Cerebellar cortex (tissue), 1 donor: ENCODE measurements around the gene SYNRG.

Experiments
- DNase-seq: peaks from one replicate; pipeline ENCODE4 v3.0.0-alpha.2; 2015; ENCODE audit warnings: low spot score

SYNRG gene

DNA sequence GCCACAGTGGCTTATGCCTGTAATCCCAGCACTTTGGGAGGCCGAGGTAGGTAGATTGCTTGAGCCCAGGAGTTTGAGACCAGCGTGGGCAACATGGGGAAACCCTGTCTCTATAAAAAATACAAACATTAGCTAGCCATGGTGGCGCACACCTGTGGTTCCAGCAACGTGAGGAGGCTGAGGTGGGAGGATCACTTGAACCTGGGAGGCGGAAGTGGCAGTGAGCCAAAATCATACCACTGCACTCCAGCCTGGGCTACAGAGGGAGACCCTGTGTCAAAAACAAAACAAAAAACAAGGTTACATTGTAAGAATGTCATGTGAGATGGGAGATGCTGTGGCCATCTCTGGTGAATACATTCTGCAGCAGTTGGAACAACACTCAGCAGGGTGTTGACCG lies 106.1 kb downstream of the SYNRG start:
- DNase-seq = no peak

DNA sequence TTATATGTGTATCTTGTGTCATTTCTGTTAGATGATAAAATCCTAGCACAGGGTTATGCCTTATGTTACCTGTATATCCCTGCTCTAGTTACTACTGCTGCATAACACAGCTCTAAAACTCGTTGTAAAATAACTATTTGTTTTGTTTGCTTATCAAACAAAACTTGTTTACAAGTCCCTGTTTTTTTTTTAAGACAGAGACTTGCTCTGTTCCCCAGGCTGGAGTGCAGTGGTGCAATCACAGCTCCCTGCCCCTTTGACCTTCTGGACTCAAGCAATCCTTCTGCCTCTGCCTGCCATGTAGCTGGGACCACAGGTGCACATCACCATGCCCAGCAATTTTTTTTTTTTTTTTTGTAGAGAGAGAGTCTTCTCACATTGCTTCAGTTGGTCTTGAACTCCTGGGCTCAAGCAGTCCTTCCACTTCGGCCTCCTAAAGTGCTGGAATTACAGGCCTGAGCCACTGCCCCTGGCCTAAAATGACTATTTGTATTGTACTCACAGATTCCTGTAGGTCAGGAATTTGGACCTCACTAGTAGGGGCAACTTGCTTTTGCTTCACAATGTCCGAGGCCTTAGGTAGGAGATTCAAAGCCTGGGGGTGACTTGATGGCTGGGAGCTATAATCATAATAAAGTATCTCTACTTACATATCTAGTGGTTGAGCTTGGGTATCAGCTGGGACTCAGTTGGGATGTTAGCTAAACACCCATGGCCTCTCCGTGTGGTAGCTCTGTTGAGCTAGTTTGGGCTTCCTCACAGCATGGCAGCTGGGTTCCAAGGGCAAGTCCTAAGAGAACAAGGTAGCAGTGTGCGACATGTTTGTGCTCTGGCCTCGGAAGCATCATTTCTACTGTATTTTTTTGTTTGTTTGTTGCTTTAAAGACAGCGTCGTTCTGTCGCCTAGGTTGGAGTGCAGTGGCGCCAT lies 106.9 kb downstream of the SYNRG start:
- DNase-seq = no peak

DNA sequence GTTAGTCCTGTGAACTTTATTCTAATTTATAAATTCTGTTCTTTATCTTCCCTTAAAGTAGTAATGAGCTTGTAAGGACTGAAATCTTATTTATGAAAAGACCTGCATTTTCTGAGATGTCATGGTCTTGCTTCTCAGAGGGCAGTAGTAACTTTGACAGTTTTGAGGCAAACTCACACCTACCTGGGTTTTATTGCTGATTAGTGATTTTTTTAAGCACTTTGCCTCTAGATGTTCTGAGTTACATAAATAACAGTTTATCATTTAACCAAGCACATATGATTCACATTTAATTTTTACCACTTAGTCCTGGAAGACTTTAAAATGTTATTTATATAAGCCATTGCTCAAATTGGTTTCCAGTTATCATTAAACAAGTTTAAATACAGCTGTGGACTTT lies 108.8 kb downstream of the SYNRG start:
- DNase-seq = no peak

DNA sequence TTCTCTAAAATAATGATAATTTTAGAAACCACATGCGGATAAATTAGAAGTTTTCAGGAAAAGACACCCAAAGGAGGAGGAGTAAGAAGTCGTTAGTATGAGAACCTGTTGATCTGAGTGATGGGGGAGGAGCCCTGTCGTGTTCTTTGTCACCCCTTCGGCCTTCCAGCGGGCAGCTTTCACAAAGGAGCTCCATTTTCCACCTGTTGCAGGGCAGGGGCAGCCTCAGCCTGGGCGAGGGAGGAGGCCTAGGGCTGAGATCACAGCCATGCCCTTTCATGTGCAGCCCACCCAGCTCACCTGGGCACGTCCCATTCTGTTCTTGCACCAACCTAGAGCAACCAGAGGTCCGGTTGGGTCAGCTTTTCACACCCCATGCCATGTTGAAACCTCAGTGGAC lies 114.2 kb downstream of the SYNRG start:
- DNase-seq = no peak

DNA sequence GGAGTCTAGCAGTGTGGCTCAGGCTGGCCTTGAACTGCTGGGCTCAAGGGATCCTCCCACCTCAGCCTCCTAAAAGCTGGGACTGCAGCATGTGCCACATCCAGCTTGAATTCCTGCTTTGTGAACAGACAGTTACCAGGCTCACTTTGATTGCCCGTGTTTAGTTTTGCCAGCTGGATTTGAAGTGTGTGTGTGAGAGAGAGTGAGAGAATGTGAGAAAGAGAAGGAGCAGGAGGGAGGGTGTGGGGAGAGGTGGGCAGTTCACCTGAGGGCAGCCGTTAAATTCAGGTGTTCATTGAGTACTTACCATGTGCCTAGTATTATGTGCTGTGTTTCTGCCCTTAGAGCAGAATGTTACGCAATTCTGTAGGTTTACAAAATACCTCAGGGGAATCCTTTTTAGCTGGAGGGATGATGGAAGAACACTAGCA lies 114.8 kb downstream of the SYNRG start:
- DNase-seq = no peak

DNA sequence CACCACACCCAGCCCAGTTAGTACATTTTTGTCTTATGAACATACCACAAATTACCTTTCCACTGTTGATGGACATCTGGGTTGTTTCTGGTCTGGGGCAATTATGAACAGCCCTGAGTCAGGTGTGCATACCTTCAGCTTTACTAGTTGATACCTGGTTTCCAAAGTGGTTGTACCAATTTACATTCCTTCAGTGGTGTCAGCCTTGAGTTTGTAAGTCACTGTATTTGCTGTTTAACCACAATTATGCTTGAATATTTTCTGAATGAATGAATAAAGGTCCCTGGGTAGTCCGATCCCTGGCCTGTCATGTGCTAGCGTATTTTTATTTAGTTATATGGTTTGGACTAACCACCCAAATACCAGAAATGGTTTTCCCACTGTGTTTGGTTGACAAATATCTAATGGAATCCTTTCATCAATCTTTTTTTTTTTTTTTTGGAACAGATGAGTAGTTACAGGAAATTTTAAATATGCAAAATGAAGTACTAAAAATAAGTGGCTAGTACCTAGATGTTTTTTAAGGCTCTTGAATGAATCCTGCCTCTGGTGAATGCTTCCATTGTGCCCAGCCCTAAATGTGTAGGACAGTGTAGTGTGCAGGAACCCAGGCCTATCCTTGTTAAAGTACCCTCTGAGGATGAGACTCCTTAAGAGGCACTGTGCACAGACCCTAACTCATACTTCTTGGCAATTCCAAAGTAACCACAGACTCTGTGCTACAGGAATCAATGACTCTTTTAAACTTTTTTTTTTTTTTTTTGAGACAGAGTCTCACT lies 115.8 kb downstream of the SYNRG start:
- DNase-seq = no peak

DNA sequence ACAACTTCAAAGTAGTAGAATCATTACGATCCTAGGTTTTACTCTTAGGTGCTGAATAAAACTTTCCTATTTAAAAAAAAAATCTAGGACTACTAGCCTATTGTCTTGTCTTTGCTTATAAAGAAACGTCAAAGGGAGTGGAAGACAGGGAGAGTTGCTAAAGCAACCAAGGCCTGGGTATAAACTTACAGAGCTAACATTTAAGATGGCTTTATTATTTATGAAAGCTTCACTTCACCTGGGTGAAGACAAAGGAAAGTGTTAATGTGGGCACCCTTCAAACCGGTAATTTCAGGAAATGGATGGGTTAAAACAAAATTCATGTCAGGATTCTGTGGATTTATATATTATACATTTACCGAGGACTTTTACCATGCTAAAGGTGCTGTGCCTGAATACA lies 117.1 kb downstream of the SYNRG start:
- DNase-seq = no peak

DNA sequence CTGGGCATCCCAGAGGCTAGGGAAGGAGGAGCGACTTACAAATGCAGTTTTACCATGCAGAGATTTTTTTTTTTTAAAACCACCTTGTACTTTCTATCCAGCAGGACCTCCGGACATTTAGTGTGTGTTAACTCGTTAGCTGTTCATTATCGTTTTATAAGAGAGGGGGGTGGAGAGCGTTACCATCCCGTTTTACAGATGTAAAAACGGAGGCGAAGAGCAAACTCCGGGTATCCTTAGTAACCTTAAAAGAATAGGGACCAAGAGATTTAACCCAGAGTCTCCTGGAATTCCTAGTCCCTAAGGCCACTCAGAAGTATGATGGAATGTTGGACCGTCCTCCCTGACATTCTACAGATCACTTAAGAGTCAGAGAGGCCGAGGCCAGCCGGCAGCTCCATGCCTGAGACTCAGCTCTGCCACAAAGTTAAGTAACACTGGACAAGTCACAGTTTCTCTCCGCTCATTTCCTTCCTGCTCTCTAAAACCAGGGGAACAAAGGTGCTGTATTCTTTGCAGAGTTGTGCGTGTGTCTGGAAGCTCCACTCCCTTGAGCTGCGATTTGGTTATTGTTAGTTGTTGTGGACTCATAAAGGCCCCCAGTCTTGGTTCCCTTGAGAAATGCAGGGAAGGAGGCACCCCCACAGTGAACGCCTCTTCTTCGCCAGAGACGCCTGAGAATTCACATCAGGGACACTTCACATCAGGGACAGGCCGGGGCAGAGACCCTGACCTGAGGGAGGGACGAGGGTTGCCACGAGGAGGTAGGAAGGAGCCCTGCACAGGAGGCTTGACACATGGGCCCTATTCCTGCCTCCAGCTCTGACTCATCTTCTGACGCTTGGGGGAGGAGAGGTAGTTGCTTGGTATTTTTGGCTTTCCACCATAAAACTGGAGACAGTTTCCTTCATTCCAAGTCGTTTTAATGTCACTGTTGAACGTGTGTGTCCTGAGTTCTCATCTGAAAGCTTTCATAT lies 118.3 kb downstream of the SYNRG start:
- DNase-seq = peak; percentile 65

DNA sequence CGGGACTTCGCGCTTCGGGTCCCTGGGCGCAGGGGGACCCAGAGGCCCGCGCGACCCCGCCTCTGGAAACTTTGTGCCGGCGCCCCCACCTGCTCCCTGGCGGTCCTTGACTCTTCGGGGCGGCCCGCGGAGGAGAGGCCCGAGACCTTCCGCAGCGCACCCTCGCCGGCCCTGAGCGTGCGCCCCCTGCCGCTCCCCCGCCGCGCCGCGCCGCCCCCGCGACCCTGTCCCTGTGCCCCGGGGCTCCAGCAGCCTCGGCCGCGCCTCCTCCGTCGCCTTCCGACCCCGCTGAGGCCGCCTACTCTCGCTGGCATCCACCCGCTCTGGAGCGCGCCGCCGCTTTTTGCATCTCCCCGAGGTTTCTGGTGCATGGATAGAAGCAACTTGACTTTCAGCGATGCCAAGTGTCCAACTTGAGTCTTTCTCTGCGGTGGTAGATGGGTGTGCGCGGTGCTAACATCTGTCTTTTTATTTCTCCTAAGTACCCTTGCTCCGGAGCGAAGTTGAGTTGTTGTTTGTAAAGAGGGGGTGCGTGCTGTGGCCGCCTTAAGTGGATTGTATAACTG lies 119.1 kb downstream of the SYNRG start:
- peak; percentile 61 for DNase-seq

DNA sequence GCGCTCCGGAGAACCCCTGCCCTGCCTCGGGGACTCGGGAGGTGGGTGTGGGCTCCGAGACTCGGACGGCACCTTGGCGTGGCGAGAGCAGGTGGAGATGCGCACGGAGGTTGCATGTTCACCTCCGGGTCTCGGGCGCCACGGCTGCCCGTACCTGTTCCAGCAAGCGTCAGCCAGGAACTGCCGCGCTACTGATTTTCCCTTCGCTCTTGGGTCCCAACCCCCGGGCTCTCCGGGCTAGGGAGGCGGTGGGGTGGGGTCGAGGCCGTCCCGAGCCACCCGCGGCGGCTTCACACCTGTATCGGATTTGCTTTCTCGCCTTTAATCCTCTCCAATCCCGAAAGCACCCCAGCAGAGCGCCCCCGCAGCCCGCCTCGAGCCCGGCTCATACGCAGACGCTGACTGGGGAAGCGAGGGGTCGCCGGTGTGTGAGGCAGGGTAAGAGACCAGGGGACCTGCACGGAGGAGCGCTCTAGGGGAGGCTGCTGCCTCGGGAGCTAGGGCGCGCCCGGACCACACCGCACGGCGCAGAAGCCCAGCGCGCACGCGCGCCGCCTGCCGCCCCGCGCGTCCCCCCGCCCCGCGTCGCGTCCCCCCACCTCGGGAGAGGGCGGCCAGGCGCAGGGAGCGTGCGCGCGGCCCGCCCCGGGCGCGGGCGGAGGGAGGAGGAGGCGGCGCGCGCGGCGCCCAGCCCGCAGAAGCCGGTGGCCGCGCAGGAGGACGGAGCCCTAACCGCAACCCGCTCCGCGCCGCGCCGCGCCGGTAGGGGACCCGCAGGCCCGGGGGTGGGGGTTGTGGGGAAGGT lies 119.8 kb downstream of the SYNRG start, which contains the start of gene DUSP14:
TSS of gene DUSP14 (plus strand) at position 695 of the 805 bp plus-strand sequence. CDS start 22,382 bp downstream, outside the sequence.
- peak; percentile 81 for DNase-seq

DNA sequence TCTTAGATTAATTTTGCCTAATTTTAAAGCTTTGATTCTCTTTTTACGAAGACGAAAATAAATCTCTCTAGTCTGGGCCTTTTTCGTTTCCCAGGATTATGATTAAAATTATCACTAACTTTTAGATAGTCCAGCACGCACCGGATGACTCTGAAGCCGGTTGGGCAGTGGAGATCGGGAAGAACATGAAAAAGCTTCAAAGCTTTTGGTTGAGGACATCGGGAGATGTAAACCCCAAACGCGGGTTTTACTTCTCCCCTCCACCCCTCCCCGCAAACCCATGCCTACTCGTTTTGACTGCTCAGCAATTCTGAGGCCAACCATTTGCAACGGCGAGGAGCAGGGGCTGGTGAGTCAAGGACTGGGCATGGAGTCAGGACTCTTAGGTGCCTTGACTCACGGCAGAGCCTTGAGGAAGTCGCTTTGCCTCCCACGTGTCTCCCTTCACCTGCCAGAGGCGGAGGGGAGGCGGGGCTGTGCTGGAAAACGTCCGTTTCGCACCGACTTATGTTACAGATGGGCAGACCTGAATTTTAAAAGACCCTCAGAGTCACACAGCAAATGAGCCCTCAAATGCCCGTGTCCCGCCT lies 120.5 kb downstream of the SYNRG start:
- peak; percentile 65 for DNase-seq

DNA sequence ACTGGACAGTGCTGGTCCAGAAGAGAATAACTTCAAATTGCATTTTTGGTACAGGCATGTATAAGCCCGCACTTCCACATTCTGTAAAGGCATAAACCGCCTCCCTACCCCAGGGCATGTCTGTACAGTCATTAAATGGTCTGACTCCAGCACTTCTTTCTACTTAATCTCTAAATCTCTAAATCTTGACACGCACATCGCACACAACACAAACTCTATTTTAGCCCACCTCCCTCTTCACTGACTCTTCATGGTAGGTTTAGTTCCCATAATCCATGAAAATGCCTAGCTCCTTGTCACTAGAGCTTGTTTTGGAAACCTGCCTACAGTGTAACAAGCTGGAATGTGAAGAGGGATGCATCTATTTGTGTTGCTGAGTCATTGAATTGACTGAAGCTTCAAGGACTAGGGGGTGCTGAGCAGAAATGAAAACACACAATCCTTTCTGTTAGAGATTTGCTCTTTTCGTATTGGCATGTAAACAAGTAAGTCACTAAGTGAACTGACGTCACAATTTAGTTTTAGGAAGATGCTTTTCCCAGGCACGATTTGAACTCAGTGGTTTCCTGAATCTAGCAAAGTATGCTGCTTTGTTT lies 121.1 kb downstream of the SYNRG start:
- peak; percentile 38 for DNase-seq

DNA sequence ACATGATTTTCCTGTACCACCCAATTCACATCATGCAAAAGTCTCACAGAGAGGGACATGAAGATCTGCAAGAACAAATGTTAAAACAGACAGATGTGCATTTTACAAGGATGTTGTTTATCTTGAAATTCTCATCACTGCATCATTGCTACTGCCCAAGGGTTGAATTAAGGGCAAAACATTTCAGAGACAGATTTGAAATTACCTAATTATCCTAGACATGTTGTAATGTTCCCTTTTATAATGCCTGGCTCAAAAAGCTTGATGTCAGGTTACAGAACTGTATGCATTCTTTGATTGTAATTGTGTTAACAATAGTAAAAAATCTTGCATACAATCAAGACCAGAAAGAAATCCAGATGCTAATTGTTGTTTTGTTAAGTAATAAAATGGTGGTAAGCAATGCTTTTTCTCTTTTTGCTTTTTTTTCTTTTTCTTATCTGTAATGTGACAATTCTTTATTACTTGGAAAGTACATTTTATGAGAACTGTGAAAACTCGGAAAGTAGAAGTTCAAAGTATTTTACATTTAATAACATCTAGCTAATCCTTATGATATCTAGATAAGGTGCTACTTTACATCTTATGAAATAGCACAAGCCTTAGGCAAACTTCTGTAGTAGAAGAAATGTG lies 123.2 kb downstream of the SYNRG start:
- DNase-seq = no peak

DNA sequence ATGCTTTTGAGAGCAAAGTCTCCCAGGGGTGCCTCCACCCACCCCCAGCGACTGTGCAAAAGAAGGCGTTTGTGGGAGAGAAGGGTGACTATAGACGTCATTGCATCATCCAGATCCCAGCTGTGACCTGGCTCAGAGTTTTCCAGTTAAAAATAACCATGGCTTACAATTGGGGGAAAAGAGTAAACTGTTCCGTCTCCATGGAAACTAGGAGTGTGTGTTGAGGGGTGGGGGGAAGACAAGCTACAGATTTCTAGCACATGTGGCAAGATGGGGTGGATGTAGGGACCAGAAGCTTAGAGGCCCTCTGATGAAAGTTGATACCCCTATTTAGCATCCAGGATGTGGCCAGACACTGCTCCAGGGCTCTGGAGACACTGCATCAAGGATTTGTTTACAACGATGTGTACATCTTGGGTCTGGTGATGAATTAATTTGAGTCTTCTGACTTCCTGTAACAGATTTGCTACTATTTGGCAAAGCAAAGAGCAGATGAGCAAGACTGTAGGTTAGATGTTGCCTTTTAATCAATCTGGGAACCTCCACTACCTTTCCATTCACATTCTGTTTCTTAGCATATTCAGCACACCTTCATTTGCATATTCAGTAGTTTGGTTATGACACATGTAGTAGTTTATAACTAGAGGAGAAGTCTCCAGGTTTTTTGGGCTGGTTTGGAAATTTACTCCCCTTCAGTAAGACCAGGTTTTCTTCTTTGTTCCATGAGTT lies 125.7 kb downstream of the SYNRG start:
- no peak for DNase-seq

DNA sequence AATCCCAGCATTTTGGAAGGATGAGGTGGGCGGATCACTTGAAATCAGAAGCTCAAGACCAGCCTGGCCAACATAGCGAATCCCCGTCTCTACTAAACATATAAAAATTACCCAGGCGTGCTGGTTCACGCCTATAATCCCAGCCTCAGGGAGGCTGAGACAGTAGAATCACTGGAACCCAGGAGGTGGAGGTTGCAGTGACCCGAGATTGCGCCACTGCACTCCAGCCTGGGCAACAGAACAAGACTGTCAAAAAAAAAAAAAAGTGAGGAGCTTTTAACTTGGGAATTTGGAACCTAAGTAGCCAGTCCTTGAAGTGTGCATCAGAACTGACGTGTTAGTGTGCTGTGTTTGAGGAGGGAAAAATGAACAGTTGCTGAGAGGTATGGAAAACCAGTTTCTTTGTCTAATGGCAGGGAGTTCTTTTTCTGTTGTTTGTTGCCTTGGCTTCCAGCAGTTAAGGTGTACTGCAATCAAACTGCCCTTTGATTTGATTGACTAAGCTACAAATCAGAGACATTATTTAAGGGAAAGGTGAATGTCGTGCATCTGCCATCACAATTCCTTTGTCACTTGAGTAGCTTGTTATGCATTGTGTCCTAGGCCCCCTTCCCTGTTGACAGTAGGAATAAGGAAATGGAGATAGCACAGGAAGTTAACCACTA lies 128.1 kb downstream of the SYNRG start:
- DNase-seq = no peak

DNA sequence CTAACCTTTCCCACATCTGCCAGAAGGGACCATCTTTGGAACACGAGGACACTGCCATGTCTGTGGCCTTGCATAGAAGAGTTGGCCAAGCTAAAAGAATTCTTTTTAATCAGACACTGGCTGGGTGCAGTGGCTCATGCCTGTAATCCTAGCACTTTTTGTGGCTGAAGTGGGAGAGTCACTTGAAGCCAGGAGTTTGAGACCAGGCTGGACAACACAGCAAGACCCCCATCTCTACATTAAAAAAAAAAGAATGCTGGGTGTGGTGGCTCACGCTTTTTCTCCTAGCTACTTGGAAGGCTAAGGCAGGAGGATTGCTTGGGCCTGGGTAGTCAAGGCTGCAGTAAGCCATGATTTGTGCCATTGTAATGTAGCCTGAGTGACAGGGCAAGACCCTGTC lies 128.8 kb downstream of the SYNRG start:
- DNase-seq = no peak

DNA sequence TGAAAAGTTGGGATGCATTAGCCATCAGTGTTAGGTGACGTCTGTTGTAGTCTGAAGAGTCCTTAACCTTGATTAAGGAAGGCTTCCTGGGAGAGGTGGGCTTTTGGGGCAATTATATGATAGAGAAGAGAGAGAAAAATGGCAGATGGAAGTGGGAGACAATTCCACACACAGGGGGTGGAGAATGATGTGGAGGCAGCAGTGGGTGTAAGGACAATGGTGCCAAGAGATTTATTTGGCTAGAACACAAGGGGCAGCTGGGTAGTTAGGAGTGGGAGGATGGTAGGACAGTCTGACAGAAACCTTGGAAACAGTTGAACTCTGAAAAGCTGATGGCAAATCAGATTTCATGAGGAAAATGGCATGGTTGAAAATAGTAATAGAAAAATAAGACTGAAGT lies 130.2 kb downstream of the SYNRG start:
- no peak for DNase-seq

DNA sequence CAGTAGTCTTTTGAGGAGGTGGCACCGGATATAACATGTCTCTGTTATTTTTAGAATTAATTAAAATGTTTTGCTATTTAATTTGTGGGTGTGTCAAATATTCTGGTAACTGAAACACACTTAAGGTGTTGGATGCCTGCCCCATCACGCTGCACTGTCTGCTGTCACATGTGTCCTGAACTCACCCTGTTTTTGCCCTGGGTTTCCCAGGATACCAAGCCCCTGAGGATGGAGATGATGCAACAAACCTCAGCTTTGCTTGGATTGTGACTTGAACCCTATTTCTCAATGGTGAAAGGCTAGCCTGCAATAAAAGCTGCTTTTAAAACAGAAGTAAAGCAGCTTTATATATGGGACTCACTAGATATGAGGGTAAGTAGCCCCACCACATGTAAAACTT lies 131.0 kb downstream of the SYNRG start:
- no peak for DNase-seq
